ENCODE results near the gene LMOD2.

- no peak for TF ChIP-seq CTCF (conservative IDR thresholded peaks at IDR 0.05)
- TF ChIP-seq ZFX (IDR thresholded peaks at IDR 0.05): no peak
These were observed 17.8 kb upstream of the LMOD2 start for GRCh38 chr7:123637878-123638277.
